ENCODE results near the gene CCKAR.

The CCKAR gene

DNA sequence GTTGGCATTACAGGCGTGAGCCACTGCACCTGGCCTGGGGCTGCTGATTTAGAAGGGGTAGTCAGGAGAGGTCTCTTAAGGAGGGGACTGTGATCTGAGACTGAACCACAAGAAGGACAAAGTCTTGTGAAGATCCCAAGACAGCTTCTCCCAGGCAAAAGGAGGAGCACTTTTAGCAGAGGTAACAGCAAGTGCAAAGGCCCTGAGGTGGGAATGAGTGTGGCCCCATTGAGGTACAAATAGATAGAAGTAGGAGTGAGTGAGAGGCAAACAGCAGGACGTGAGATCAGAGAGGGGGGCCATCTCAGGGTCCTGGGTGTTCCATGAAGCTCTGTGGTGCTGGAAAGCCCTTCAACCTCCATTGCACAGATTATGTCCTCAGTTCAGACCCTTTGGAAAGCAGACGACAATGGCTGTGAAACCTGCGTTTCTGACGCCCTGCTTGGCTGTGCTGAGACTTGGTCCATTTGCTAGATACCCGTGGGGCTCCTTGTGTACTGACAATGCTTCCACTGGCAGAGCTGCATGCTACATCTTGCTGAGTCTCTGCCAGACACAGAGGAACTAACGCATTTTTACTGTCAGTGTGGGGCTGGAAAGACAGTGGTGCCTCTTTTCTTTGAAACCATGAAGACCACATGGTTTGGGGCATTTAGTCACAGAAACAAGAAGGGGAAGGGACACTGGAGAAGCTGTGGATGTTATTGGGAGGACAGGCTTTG lies 1.3 kb upstream of the CCKAR start:
- no peak for DNase-seq (ENCODE audit: low read depth in 1 of 2, low spot score in 1 of 2)

DNA sequence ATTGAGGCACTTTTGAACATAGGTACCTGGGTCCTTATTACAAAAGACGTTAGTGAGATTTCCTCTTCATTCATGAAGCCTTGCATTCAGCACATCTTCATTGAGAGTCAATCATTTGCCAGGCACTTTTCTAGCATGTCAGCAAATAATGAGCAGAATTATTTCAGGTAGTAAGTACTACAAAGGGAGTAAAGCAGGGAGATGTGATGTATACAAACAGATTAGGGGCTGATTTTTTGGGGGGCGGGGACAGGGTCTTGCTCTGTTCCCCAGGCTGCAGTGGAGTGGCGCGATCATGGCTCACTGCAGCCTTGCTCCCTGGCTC lies 638 bp upstream of the CCKAR start:
- no peak for DNase-seq (ENCODE audit: low read depth in 1 of 2, low spot score in 1 of 2)

GRCh38 chr4:26489101-26489985 lies 941 bp downstream of the CCKAR start:
- DNase-seq (ENCODE audit: low read depth in 1 of 2, low spot score in 1 of 2), result no peak

DNA sequence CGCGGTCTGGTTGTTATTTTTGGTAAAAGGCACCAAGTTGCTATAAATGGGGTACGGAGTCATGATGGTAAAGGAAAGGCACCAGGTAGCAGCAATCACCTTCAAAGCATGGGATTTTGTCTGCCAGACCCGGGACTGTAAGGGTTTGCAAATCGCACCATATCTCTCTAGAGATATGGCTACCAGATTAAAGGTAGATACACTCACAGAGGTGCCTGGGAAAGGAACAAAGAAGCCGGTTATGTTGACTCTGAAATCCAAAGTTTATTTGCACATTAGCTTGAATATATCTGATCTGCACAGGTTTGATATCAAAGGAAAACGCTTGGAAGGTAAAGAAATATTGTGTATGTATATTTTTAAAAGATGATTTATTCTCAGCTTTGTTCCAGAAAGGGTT lies 4.6 kb downstream of the CCKAR start:
- DNase-seq (ENCODE audit: low read depth in 1 of 2, low spot score in 1 of 2), result no peak

DNA sequence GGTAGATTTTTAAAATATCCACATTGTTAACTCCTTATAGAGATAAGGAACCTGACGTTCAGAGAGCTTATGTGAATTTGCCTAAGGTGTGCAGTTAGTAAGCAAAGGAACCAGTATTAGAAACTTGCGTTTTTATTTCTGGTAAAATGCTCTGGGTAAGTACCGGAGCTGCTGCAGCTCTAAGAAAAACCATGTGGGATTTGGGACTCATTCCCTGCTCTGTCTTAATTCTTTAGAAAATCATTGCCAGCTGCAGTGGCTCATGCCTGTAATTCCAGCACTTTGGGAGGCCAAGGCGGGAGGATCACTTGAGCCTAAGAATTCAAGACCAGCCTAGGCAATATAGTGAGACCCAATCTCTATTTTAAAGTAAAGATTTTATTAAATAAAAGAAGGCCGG lies 5.8 kb downstream of the CCKAR start:
- DNase-seq (ENCODE audit: low read depth in 1 of 2, low spot score in 1 of 2), result no peak

DNA sequence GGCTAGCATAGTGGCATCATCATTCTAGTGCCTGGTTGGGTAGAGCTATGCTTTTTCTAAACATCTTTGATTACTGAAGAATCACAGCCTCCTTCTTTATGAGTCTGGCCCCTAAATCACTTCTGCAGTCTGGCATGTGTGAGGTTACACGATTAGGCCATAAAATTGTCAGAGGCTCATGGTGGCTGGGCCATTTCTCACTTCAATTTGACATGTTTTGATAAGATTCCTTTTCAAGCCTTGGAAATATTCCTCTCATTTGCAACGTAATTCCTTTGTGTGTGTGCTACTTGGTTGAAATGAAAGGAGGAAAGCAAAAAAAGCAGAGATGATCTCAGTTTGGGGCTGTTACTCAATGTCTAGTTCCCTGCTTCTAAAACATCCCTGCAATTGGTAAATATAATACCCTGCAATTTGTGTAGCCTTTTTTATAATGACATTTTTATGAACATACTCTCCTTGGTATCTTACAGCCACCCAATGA lies 6.2 kb downstream of the CCKAR start:
- no peak for DNase-seq (ENCODE audit: low read depth in 1 of 2, low spot score in 1 of 2)

DNA sequence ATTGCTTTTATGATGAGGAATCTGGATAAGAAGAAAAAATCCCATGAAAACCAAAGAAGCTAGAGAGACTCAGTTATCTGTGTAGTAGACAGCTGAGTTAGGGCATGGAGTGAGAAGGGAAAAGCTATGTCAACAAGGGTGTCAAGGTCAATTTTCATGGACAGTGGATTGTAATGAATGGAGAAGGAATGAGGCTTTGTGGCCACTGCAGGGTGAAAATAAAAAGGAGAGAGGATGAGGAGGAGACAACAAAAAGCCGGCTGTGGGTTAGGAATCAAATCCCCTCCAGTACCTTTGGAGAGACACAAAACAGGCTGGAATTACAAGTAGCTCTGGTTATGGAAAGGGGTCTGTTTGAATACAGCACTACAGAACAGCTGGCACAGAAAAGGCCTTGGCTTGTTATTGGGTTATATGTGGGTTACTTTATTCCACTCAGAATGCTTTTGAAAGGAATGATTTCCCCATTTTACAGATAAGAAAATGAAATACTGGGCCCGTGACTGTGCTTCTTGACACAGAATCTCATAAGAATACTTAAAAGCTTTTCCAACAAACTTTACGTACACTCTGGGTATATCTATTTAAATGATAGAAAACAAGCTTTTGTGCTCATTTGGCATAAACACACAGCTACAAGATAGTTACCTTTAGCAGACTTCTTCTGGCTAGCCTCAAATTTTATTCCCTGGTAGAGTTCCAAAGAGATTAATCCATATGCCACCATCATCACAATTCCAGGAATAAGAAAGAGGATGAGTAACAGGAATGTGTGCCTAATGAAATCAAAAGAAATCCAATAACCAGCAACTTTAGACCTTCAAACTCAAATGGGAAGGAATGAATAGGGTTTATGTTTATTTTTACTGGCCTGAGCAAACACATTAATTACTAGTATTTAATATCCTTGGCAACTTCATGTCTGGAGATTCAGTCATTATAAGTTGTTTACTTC lies 7.5 kb downstream of the CCKAR start:
- DNase-seq (ENCODE audit: low read depth in 1 of 2, low spot score in 1 of 2), result no peak

GRCh38 chr4:26478330-26478729 lies 12.0 kb downstream of the CCKAR start:
- DNase-seq (ENCODE audit: low read depth in 1 of 2, low spot score in 1 of 2), result no peak

- DNase-seq (ENCODE audit: low read depth in 1 of 2, low spot score in 1 of 2), result no peak
Observed at GRCh38 chr4:26476545-26476944, 13.7 kb downstream of the CCKAR start.

DNA sequence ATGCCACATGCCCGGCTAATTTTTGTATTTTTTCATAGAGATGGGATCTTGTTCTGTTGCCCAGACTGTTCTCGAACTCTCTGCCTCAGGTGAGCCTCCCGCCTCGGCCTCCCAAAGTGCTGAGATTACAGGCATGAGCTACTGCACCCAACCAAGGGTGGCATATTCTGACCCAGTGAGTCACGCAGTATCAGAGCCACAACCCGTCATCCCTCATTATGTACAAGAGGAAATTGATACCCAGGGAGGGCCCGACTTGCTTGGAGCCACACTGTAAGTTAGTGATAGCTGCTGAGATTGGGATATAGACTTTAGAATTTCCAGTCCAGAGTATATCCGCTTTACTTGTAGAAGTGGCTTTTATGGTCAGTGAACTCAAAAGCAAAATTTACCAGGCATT lies 14.6 kb downstream of the CCKAR start:
- DNase-seq (ENCODE audit: low read depth in 1 of 2, low spot score in 1 of 2), result no peak

DNA sequence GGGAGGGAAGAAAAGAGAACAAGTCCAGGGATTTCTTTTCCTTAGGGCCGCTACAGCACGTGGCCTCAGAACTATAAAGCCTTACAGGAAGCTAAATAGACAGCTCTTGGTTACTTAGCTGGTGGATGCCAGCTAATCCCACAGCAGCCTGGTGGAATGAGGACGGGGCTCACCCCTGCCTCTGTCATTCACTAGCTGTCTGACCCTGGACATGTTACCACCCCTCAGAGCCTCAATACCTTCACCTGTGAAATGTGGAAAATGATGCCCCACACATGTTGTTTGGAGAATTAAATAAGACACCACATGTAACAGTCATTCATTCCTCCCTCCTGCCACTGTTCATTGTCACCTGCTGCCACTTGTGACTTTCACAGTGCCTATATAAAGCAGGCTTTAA lies 15.7 kb downstream of the CCKAR start:
- no peak for DNase-seq (ENCODE audit: low read depth in 1 of 2, low spot score in 1 of 2)

GRCh38 chr4:26473893-26474292 lies 16.4 kb downstream of the CCKAR start:
- no peak for DNase-seq (ENCODE audit: low read depth in 1 of 2, low spot score in 1 of 2)

- DNase-seq (ENCODE audit: low read depth in 1 of 2, low spot score in 1 of 2), result no peak
Observed at GRCh38 chr4:26471890-26472289, 18.4 kb downstream of the CCKAR start.

GRCh38 chr4:26468977-26469376 lies 21.3 kb downstream of the CCKAR start:
- DNase-seq (ENCODE audit: low read depth in 1 of 2, low spot score in 1 of 2), result no peak

GRCh38 chr4:26468283-26468949 lies 21.9 kb downstream of the CCKAR start:
- no peak for DNase-seq (ENCODE audit: low read depth in 1 of 2, low spot score in 1 of 2)

- DNase-seq (ENCODE audit: low read depth in 1 of 2, low spot score in 1 of 2), result no peak
Observed at GRCh38 chr4:26467724-26468123, 22.6 kb downstream of the CCKAR start.

DNA sequence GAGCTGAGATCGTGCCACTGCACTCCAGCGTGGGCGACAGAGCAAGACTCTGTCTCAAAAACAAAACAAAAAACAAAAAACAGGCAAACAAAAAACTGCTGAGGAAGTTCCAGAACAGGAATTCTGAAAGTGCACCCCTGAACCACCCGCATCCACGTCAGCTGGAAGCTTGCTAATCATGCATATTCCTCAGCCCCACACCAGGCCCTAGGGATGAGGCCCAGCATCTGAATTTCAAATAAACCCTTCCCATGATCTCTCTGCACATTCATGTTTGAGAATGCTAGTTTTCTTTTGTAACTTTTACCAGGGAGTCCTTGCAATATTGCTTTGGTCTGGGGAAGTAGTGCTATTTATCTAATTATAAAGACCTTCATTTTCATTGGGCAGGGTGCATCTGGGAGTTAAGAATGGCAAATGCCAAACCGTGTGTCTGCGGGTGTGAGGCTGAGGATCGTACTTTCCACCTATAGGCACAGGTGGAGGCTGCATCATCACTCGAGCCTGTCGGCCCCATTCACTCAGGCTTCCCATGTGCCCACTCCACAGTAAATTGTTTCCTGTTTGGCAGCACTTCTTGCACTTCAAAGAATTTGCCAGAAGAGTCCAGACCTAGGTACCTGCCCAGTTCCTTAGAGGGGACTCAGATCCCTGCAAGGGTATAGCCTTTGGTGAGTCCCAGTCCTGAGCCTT lies 23.6 kb downstream of the CCKAR start:
- no peak for DNase-seq (ENCODE audit: low read depth in 1 of 2, low spot score in 1 of 2)

- no peak for DNase-seq (ENCODE audit: low read depth in 1 of 2, low spot score in 1 of 2)
Observed at GRCh38 chr4:26464420-26465095, 25.7 kb downstream of the CCKAR start.

DNA sequence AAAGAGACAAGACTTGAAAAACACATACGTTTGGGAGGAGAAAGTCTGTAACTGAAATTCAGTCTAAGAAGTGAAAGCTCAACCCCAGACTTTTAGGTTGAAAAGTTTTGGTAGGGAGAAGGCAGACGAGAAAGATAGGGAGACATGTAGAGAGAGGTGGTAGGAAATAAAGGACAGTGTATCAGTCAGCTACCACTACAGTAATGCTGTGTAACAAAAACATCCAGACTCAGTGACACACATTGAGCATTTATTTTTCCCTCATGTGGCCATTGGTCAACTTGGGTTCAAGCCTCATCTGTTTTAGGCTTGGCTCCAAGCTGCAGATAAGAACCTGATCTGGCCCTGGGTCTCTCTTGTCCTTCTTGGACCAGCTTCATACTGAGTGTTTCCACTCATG lies 26.9 kb downstream of the CCKAR start:
- DNase-seq (ENCODE audit: low read depth in 1 of 2, low spot score in 1 of 2), result no peak

DNA sequence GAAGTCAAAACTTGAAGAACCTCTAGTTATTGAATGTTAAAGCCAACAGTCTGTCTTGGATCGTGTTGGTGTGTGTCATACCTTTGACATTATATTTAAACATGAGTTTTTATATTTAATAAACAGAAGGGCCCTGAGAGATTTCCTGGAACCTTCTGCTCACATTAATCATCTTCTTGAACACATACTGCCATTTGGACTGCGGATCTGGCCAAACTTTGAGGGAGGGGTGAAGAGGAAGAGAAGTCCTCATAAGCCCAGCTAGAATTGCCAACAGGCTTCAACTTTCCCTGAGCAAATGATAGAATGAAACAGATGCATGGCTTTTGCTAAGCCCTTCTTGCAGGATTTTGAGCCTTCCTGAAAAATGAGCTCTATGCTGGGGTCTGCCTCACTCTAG lies 27.4 kb downstream of the CCKAR start:
- DNase-seq (ENCODE audit: low read depth in 1 of 2, low spot score in 1 of 2), result no peak
